B cell (primary cell): ENCODE results near the gene MYOM3. TPM values are rescaled to one million over a fixed set of nuclear protein-coding genes. Genes with fewer than 3 reads are reported as not detected.
A peak's percentile ranks its signal among the peaks of the same experiment; 100 is the strongest.

Experiments used
- ATAC-seq: fragments of 200-7000 bp; cut with Tn5 transposase; one replicate; pipeline ENCODE4 v1.10.0; 2021; ENCODE audit warnings: low read depth, mild to moderate bottlenecking, moderate number of reproducible peaks, moderate library complexity
- CTCF ChIA-PET: fragments of 350-600 bp; sonication (Branson Sonifier 250); formaldehyde crosslinking; loops from one replicate; lab custom pipeline; 2021; ENCODE audit warnings: antibody characterized with exemption, inconsistent platforms; lab: Charles Lee
- POLR2A ChIA-PET: fragments of 350-600 bp; sonication (Branson Sonifier 250); formaldehyde crosslinking; loops from one replicate; lab custom pipeline; 2021; ENCODE audit warnings: antibody characterized with exemption; lab: Charles Lee
- DNase-seq: peaks from one replicate; pipeline ENCODE4 v3.0.0; 2013
- H2AFZ ChIP-seq: 2 replicates; pipeline ENCODE4 v1.6.1; 2012; ENCODE audit warnings: mild to moderate bottlenecking, low read depth, low read length; ENCODE audit not compliant: insufficient read depth, poor library complexity, severe bottlenecking
- H3K27ac ChIP-seq, 2 donors: 1 replicate in 1 of 2; 2 replicates in 1 of 2; pipeline ENCODE4 v1.5.1; 2012 to 2013; ENCODE audit warnings: low read length in 2 of 2, mild to moderate bottlenecking in 2 of 2, moderate library complexity in 1 of 2
- H3K27me3 ChIP-seq, 4 experiments: fragments of 200-600 bp in 1 of 4; sonication (generic) in 1 of 4; replicated peaks in 1 of 4; 1 replicate in 2 of 4; 2 replicates in 2 of 4; pipeline versions ENCODE4 v1.6.1 to v1.7.0; 2013 to 2016; ENCODE audit warnings: low read length in 3 of 4, mild to moderate bottlenecking in 2 of 4, mixed read lengths in 1 of 4, moderate library complexity in 1 of 4; ENCODE audit not compliant: insufficient read depth in 4 of 4, control insufficient read depth in 3 of 4; ENCODE audit errors: control extremely low read depth in 1 of 4
- H3K36me3 ChIP-seq, 2 experiments: replicated peaks in 1 of 2; 1 replicate in 1 of 2; 2 replicates in 1 of 2; pipeline versions ENCODE4 v1.6.1 to v1.7.1; 2013; ENCODE audit warnings: low read length in 1 of 2; ENCODE audit not compliant: insufficient read depth in 2 of 2, control insufficient read depth in 1 of 2; ENCODE audit errors: control extremely low read depth in 1 of 2, extremely low read depth in 1 of 2
- H3K4me1 ChIP-seq, 2 donors: fragments of 200-600 bp in 1 of 2; sonication (generic) in 1 of 2; 1 replicate in 1 of 2; 2 replicates in 1 of 2; pipeline versions ENCODE4 v1.5.1 to v1.6.1; 2013 to 2017; ENCODE audit warnings: low read length in 2 of 2; ENCODE audit not compliant: control insufficient read depth in 2 of 2, insufficient read depth in 2 of 2
- H3K4me2 ChIP-seq: replicated peaks from 2 replicates; pipeline ENCODE3; 2012; ENCODE audit warnings: mild to moderate bottlenecking, low read depth, low read length; ENCODE audit not compliant: poor library complexity, severe bottlenecking
- H3K4me3 ChIP-seq, 5 experiments: fragments of 200-600 bp in 1 of 5; sonication (generic) in 1 of 5; 1 replicate in 3 of 5; 2 replicates in 2 of 5; pipeline versions ENCODE4 v1.5.1 to v1.7.0; 2011 to 2016; ENCODE audit warnings: low read length in 4 of 5, mild to moderate bottlenecking in 4 of 5, low read depth in 2 of 5, control low read depth in 1 of 5, moderate library complexity in 1 of 5; ENCODE audit not compliant: insufficient read depth in 1 of 5; ENCODE audit errors: control extremely low read depth in 1 of 5, extremely low read depth in 1 of 5
- H3K79me2 ChIP-seq: fragments of 200-600 bp; sonication (generic); one replicate; pipeline ENCODE4 v1.6.0; 2016; ENCODE audit warnings: low read length; ENCODE audit not compliant: control insufficient read depth, insufficient read depth
- H3K9ac ChIP-seq: fragments of 200-600 bp; sonication (generic); 2 replicates; pipeline ENCODE4 v1.6.1; 2017; ENCODE audit warnings: mild to moderate bottlenecking, low read length, moderate library complexity
- H3K9me3 ChIP-seq, 3 donors: one replicate each; pipeline versions ENCODE4 v1.6.1 to v1.7.1; 2013; ENCODE audit warnings: low read length in 2 of 3; ENCODE audit not compliant: control insufficient read depth in 2 of 3, insufficient read depth in 1 of 3; ENCODE audit errors: control extremely low read depth in 1 of 3
- H4K20me1 ChIP-seq: 2 replicates; pipeline ENCODE4 v1.6.0; 2012; ENCODE audit warnings: mild to moderate bottlenecking, low read length; ENCODE audit not compliant: insufficient read depth, control insufficient read depth, poor library complexity, severe bottlenecking
- H3K27ac Mint-ChIP-seq: one replicate; pipeline ENCODE4 v1.8.0; 2021; ENCODE audit warnings: mixed read lengths
- H3K27me3 Mint-ChIP-seq: one replicate; pipeline ENCODE4 v1.8.0; 2021; ENCODE audit warnings: mixed read lengths
- H3K4me1 Mint-ChIP-seq: one replicate; pipeline ENCODE4 v1.8.0; 2021; ENCODE audit warnings: mixed read lengths
- H3K4me3 Mint-ChIP-seq: one replicate; pipeline ENCODE4 v1.8.0; 2021; ENCODE audit warnings: mixed read lengths
- H3K9me3 Mint-ChIP-seq: one replicate; pipeline ENCODE4 v1.8.0; 2022; ENCODE audit warnings: mixed read lengths; ENCODE audit not compliant: insufficient read depth
- EZH2 ChIP-seq: IDR thresholded peaks from 2 replicates; pipeline ENCODE4 v1.6.1; 2012; ENCODE audit warnings: borderline replicate concordance, low read depth, mild to moderate bottlenecking, moderate library complexity, low read length; ENCODE audit not compliant: insufficient read depth, poor library complexity, severe bottlenecking
- WGBS: methylation state at CpG from one replicate; pipeline ENCODE4 v1.1.5; 2013; ENCODE audit warnings: missing lambda C conversion rate; ENCODE audit not compliant: insufficient coverage; 5-methylcytosine and 5-hydroxymethylcytosine counted together
- intact Hi-C: fragments of 100-400 bp; cut with micrococcal nuclease; formaldehyde crosslinking; loops from one replicate; pipeline ENCODE4 v1.10.0; 2022
- polyA plus RNA-seq: library from polyadenylated mRNA; depleted of rRNA; stranded (reverse); fragments of >200 nt; gene quantifications from 2 replicates; pipeline ENCODE4 v1.2.3, GENCODE V29; 2012
- total RNA-seq, 2 donors: library from RNA; stranded (reverse); fragments of 120-200 nt in 1 of 2; gene quantifications; 1 replicate in 1 of 2; 2 replicates in 1 of 2; pipeline versions ENCODE4 v1.2.3 to v1.2.4, GENCODE V29; 2013 to 2022
- TF ChIP-seq, protein P1 (sequence below): fragments of 200-600 bp; IDR thresholded peaks from one replicate; pipeline ENCODE4 v1.8.0; 2022; ENCODE audit warnings: antibody characterized with exemption, mild to moderate bottlenecking

Gene MYOM3
- total and polyA plus RNA-seq, 2 donors (not counting 1 experiment from before 2014, with no cell fraction given): not detected

DNA sequence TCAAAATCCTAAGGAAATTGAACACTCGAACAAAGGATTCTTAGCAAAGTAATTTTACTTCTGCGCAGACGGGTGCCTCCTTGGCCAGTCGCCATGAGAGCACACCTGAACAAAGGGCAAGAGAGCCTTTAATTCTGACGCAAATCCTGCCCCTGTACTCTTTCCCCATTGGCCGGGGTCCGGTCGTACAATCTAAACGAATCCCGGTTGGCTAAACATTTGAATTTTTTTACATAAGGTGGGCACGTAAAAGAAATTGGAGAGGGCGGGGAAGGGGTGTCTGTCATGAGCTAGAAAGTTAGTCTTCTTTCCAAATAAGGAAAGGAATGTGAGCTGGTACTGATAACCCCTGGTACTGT lies 39.2 kb upstream of the MYOM3 start:
- Histone ChIP-seq H3K27me3 (peaks cover 0 to 7% (median 1%) of the 10 kb centered on the region in 4 experiments), H2AFZ (peak overlapping the region; percentile 69), H3K9me3 (no peaks in the 10 kb centered on the region), H3K4me3 (peak overlapping the region in 1 of 5 experiments; percentile 48), H4K20me1 (no peaks in the 10 kb centered on the region), H3K36me3 (peaks cover 0 to 6% of the 10 kb centered on the region in 2 experiments), H3K79me2 (no peaks in the 10 kb centered on the region), H3K9ac (no peak overlapping the region), H3K4me1 (peaks cover 13 to 19% of the 10 kb centered on the region in 2 donors), H3K27ac (no peak overlapping the region), H3K4me2 (peak overlapping the region; percentile 80)
- 14% methylated on average over 8 of the region's 12 CpGs for WGBS
- CTCF ChIA-PET: interaction anchor here (0.8 to 10.5 kb wide), 20 partner anchors 9 to 438 kb away, joined by 3 to 387 read pairs (median 6); partner anchors contain the start of genes GRHL3, IFNLR1 and NIPAL3
- POLR2A ChIA-PET: interaction anchor here (0.6 to 1.3 kb wide), 2 partner anchors 40 to 223 kb away, joined by 3 read pairs; no protein-coding TSS in a partner anchor
- DNase-seq (peak; percentile 43), ATAC-seq (no peak)
- H3K4me1 Mint-ChIP-seq: peaks cover 29% of the 10 kb centered on the region
- no peaks in the 10 kb centered on the region for H3K9me3 Mint-ChIP-seq
- H3K4me3 Mint-ChIP-seq: peak overlapping the region; percentile 82
- H3K27me3 Mint-ChIP-seq: peaks cover 2% of the 10 kb centered on the region
- H3K27ac Mint-ChIP-seq: no peak overlapping the region
- intact Hi-C loops: loop anchor here (2.0 kb wide), 2 partner anchors 40 to 80 kb away; no protein-coding TSS in a partner anchor
- TF ChIP-seq EZH2: no peak
- TF ChIP-seq, protein P1, sequence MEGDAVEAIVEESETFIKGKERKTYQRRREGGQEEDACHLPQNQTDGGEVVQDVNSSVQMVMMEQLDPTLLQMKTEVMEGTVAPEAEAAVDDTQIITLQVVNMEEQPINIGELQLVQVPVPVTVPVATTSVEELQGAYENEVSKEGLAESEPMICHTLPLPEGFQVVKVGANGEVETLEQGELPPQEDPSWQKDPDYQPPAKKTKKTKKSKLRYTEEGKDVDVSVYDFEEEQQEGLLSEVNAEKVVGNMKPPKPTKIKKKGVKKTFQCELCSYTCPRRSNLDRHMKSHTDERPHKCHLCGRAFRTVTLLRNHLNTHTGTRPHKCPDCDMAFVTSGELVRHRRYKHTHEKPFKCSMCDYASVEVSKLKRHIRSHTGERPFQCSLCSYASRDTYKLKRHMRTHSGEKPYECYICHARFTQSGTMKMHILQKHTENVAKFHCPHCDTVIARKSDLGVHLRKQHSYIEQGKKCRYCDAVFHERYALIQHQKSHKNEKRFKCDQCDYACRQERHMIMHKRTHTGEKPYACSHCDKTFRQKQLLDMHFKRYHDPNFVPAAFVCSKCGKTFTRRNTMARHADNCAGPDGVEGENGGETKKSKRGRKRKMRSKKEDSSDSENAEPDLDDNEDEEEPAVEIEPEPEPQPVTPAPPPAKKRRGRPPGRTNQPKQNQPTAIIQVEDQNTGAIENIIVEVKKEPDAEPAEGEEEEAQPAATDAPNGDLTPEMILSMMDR: no peak
